ENCODE measurements around the gene EVX2. TPM values are rescaled to one million over a fixed set of nuclear protein-coding genes. Genes with fewer than 3 reads are reported as not detected.

Gene EVX2
- total RNA-seq, 1 donor from 2014 or later = not detected

DNA sequence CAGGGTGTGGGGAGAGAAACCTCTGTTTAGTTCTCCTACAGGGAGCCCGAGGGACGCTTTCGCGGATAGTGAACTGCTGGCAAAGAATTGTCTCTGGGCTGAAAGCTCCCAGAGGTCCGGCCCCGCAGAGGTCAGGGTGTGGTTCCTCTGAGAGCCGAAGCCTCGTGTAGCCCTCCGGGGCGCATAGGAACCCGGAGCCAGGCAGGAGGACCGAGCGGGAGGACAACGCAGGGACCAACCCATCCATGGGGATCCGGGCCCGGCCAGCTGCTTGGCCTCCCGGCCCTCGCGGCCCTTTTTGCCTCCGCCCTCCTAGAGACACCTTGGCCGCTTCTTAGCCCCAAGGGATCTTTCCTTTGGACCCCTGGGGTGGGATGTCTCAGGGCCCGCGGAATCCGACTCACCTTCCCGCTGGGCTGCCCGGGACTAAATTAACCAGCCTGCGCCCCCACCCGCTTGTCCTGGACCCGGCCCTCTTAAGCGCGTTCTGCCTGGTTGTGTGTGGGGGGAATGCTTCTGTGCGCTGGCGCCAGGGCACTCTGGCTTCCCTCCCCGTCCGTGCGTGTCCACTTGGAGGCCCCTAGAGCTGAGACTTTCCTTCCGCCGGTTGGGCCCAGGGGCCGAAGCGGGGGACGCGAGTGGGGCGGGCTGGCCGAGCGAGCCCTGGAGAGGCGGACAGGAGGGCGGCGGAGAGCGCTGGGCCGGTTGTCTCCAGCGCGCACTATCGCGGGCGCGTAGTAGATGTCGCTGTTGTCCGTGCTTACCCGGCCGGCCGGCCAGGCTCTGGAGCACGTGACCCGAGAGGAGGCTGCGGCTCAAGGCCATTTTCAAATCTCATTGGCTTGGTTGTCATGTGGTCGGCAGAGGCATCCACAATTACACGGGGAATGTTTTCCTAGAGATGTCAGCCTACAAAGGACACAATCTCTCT lies 32.4 kb upstream of the EVX2 start, which contains the start of gene HOXD10:
Gene HOXD10, plus strand, starts transcription at position 896 of the 931 bp plus-strand sequence. CDS start 56 bp downstream, outside the sequence.
- DNase-seq (ENCODE audit: low spot score in 2 of 2, unreplicated experiment in 2 of 2) = no peak
- Mint-ChIP-seq H3K27ac (no peak within 1 kb of the TSS), H3K4me3 (peak within 1 kb of the TSS; percentile 28)

DNA sequence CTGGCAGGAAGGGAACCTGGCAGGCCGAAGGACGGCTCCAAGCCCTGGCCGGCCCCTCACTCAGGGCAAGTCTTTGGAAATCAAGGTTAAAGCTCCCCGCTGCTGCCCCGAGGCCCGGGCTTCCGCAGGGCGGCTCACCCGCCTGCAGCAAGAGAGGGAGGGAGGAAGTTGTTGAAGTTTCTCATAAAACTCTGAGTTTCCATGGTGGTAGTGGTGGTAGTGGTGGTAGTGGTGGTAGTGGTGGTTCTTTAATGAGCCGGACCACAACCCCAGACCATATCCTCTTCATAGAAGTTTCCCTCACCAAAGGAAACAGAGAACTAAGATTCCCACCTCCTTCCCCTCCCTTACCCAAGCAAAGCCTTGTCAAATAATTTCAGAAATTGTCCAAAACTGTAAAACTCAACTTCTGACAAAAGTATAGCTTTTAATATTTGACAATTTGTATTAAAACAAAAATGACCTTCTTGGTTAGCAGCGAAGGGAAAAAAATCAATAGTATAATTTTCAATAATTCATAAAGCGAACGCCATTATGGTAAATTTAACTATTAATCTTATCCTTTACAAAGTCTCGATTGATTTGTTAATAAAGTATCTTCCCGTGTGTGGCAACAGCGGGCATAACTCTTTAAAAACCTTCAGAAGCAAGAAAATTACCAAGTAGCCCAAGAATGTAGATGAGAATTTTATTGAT lies 31.3 kb upstream of the EVX2 start:
- peaks cover 4% of the 10 kb centered on the region for H3K9me3 Mint-ChIP-seq

More for the DNA sequence above, 32.4 kb upstream of the EVX2 start, which contains the start of gene HOXD10:
- Mint-ChIP-seq H3K27me3 (ENCODE audit: low read depth) (peaks cover 99% of the 10 kb centered on the region), H3K4me1 (peaks cover 1% of the 10 kb centered on the region), H3K9me3 (peaks cover 4% of the 10 kb centered on the region), H3K36me3 (peaks cover 3% of the 10 kb centered on the region)
- TF ChIP-seq, protein P1, sequence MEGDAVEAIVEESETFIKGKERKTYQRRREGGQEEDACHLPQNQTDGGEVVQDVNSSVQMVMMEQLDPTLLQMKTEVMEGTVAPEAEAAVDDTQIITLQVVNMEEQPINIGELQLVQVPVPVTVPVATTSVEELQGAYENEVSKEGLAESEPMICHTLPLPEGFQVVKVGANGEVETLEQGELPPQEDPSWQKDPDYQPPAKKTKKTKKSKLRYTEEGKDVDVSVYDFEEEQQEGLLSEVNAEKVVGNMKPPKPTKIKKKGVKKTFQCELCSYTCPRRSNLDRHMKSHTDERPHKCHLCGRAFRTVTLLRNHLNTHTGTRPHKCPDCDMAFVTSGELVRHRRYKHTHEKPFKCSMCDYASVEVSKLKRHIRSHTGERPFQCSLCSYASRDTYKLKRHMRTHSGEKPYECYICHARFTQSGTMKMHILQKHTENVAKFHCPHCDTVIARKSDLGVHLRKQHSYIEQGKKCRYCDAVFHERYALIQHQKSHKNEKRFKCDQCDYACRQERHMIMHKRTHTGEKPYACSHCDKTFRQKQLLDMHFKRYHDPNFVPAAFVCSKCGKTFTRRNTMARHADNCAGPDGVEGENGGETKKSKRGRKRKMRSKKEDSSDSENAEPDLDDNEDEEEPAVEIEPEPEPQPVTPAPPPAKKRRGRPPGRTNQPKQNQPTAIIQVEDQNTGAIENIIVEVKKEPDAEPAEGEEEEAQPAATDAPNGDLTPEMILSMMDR (IDR thresholded peaks at IDR 0.05; ENCODE audit: unreplicated experiment) = no peak

DNA sequence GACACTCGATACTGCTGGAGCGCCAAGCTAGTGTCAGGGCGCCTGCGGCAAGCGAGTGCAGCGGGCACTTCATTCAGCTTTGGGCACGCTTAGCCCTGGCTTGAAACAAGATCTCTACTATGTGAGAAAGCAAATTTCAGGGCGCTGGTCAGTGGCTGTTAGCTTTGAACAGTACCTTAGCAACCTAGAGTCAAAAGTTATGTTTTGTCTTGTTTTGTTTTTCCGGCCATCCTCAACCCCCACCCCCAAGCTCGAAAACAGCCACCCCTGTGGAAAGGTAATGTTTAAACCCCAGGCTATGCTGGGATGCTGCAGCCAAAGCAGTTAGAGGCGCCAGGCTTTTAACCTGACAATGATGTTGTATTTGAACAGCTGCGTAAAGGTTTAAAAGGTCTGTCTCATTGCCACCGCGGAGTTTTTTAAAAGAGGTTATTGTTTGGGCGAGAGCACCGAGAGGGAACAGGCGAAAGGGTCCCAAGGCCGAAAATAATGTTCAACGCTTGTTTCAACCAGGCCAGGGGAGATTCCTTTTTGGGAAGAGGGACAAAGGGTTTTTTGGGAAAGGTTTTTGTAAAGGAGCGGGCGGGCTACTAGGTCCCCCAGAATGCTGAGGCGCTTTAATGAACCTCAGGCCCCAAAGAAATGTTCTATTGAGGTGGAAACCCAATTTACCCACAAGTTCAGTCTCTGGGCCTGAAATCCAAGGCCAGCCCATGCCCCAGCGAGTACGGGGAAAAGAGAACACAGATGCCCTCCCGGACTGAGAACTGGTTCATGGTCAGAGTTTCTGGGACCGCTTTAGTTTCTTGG lies 30.6 kb upstream of the EVX2 start:
- H3K27ac Mint-ChIP-seq = no peak overlapping the region
- TF ChIP-seq, protein P1 (IDR thresholded peaks at IDR 0.05; ENCODE audit: unreplicated experiment) = no peak
- H3K4me3 Mint-ChIP-seq = no peak overlapping the region
- peaks cover 99% of the 10 kb centered on the region for H3K27me3 Mint-ChIP-seq (ENCODE audit: low read depth)
- peaks cover 4% of the 10 kb centered on the region for H3K9me3 Mint-ChIP-seq
- H3K36me3 Mint-ChIP-seq = peaks cover 3% of the 10 kb centered on the region
- DNase-seq (ENCODE audit: low spot score in 2 of 2, unreplicated experiment in 2 of 2) = no peak
- peaks cover 1% of the 10 kb centered on the region for H3K4me1 Mint-ChIP-seq

More for the DNA sequence above, 31.3 kb upstream of the EVX2 start:
- Mint-ChIP-seq H3K27ac (no peak overlapping the region), H3K36me3 (peaks cover 3% of the 10 kb centered on the region), H3K27me3 (ENCODE audit: low read depth) (peaks cover 99% of the 10 kb centered on the region), H3K4me3 (no peak overlapping the region), H3K4me1 (peaks cover 1% of the 10 kb centered on the region)
- TF ChIP-seq, protein P1 (IDR thresholded peaks at IDR 0.05; ENCODE audit: unreplicated experiment) = no peak
- DNase-seq (ENCODE audit: low spot score in 2 of 2, unreplicated experiment in 2 of 2) = no peak

DNA sequence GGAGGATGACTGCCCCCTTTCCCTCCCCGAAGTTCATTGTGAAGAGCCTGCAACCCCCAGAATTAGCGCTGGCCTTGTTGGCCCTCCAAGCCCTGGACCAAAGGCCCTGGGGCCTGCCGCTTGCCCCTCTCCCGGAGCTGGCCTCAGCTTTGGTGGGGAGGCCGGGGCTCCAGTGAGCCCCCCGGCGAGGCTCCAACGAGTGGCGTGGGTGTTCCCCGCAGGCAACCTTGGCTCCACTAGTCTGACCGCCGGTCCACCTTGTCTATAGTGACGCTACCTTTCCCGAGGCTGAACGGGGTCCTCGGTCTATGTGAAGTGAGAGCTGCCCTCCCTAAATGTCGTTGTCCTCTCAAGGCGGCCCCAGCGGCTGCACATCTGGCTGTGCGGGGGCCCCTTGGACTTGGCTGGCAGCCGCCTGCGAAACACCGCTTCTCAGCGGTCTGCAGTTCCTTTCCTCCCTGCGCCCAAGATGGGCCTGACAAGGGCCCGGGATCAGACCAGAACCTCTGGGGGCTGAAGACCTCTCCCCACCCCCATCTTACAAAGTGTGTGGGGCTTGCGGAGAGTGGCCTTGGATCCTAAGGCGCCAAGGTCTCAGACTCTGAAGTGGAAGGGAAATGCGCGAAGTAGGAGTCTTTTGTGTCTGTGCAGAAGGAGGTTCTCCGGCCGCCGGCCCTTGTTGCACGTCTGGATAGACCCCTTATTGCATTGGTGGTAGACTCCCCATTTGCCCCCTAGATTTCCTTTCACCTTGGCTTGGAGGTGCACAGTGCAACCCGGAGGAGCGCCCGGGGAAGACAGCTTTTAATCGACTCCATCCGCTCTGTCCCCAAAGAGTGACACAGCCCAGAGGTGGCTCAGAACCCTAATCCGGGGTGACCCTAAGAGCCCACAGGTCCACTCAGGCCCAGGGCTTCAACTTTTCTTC lies 28.9 kb upstream of the EVX2 start:
- Mint-ChIP-seq H3K4me3 (no peak overlapping the region), H3K4me1 (peaks cover 4% of the 10 kb centered on the region), H3K36me3 (peaks cover 3% of the 10 kb centered on the region), H3K27ac (no peak overlapping the region), H3K27me3 (ENCODE audit: low read depth) (peaks cover 95% of the 10 kb centered on the region), H3K9me3 (peaks cover 4% of the 10 kb centered on the region)
- no peak for DNase-seq (ENCODE audit: low spot score in 2 of 2, unreplicated experiment in 2 of 2)
- TF ChIP-seq, protein P1 (IDR thresholded peaks at IDR 0.05; ENCODE audit: unreplicated experiment) = no peak

Measured in mesothelial cell of epicardium (in vitro differentiated cells).